Large intestine (tissue), 3 donors: ENCODE results near the gene ITGBL1. TPM values are rescaled to one million over a fixed set of nuclear protein-coding genes. Genes with fewer than 3 reads are reported as not detected.

Experiments used
- DNase-seq, 2 donors: peaks; one replicate each; pipeline versions ENCODE4 v3.0.0 to v3.0.0-alpha.2; 2013
- H3K27ac ChIP-seq: one replicate; pipeline ENCODE4 v1.5.1; 2013; ENCODE audit warnings: low read length
- H3K27me3 ChIP-seq: 2 replicates; pipeline ENCODE4 v1.6.1; 2013; ENCODE audit warnings: low read length; ENCODE audit not compliant: control insufficient read depth, insufficient read depth
- H3K36me3 ChIP-seq: 2 replicates; pipeline ENCODE4 v1.6.1; 2013; ENCODE audit warnings: low read length; ENCODE audit not compliant: control insufficient read depth, insufficient read depth
- H3K4me1 ChIP-seq: one replicate; pipeline ENCODE4 v1.6.1; 2013; ENCODE audit warnings: low read length; ENCODE audit not compliant: control insufficient read depth, insufficient read depth
- H3K4me3 ChIP-seq: one replicate; pipeline ENCODE4 v1.5.1; 2013; ENCODE audit warnings: low read length
- H3K9me3 ChIP-seq: one replicate; pipeline ENCODE4 v1.6.1; 2013; ENCODE audit warnings: mild to moderate bottlenecking, low read depth, low read length, moderate library complexity; ENCODE audit not compliant: control insufficient read depth
- WGBS: methylation state at CpG from one replicate; pipeline ENCODE4 v1.1.5; 2013; ENCODE audit warnings: low lambda C conversion rate; ENCODE audit not compliant: insufficient coverage; 5-methylcytosine and 5-hydroxymethylcytosine counted together
- polyA plus RNA-seq: library from polyadenylated mRNA; unstranded; fragments of 120-200 nt; gene quantifications from one replicate; pipeline ENCODE4 v1.2.1, GENCODE V29; 2013

Gene ITGBL1
- polyA plus RNA-seq, 1 donor, result 0.13 TPM

- Histone ChIP-seq H3K9me3 (no peaks in the 10 kb centered on the region), H3K4me1 (no peaks in the 10 kb centered on the region), H3K4me3 (no peak overlapping the region), H3K27me3 (no peaks in the 10 kb centered on the region), H3K27ac (no peak overlapping the region), H3K36me3 (no peaks in the 10 kb centered on the region)
- DNase-seq, result no peak
- 50% methylated on average over 3 of the region's 9 CpGs for WGBS
These were observed 287.1 kb downstream of the ITGBL1 start for GRCh38 chr13:101739382-101740178.

DNA sequence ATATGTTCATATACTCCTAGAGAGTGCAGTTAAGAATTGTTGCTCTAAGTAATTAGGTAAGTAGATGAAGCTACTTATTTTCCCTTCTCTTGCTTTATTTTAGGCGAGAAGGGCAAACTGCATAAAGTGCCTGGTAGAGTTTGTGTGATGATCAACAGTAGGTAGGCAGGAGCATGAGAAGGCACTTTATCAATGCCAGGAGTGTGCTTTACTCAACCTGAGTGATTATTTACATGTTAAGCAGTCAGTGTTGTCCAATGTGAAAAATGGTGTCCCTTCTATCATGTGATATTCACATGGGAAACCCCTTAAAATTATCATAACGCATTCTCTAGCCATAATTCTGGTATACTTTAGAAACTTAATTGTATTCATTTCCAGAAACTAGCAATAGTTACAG is 294.0 kb downstream of the ITGBL1 start:
- no peak overlapping the region for H3K4me3 ChIP-seq
- H3K27me3 ChIP-seq, result no peaks in the 10 kb centered on the region
- no peak overlapping the region for H3K27ac ChIP-seq
- no peaks in the 10 kb centered on the region for H3K9me3 ChIP-seq
- H3K4me1 ChIP-seq, result no peaks in the 10 kb centered on the region
- no peak for DNase-seq
- H3K36me3 ChIP-seq, result no peaks in the 10 kb centered on the region
- WGBS, result no CpG with 5 or more reads among the region's 2 CpGs

GRCh38 chr13:101747039-101747438 is 294.6 kb downstream of the ITGBL1 start:
- no peak for DNase-seq
- Histone ChIP-seq H3K4me3 (no peak overlapping the region), H3K36me3 (no peaks in the 10 kb centered on the region), H3K4me1 (no peaks in the 10 kb centered on the region), H3K27ac (no peak overlapping the region), H3K27me3 (no peaks in the 10 kb centered on the region), H3K9me3 (no peaks in the 10 kb centered on the region)
- WGBS, result no CpG with 5 or more reads among the region's 1 CpG

DNA sequence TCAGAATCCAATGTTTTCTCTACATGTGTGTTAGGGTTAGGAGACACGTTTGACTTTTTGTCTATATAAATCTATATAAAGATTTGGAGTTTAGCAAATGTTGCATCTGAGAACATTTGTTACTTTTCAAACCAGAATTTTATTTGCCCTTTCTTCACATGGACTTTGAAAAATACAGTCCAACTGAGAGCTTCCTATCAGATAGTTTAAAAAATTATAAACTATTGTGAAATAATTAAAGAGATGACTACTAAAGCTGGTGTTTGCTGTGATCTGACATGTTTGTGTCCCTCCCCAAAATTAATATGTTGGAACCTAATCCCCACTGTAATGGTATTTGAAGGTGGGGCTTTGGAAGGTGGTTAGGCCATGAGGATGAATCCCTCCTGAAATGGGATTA is 297.1 kb downstream of the ITGBL1 start:
- no peaks in the 10 kb centered on the region for H3K4me1 ChIP-seq

DNA sequence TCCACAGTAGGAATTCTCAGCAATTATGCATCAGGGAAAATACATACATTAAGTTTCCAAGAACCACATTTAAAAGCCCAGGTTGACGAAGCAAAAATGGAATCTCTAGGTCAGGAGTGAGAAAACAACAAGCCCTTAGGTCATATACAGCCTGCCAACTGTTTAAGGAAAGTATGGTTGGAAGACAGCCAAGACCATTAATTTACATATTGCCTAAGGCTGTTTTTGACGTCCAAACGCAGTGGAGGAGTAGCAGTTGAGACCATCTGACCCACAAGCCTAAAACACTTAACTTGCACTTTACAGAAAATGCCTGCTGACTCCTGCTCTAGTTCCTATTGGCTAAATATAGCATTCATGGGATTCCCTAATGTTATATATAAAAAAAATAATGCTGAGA is 299.0 kb downstream of the ITGBL1 start:
- Histone ChIP-seq H3K36me3 (no peaks in the 10 kb centered on the region), H3K9me3 (no peaks in the 10 kb centered on the region), H3K4me3 (no peak overlapping the region), H3K27ac (no peak overlapping the region), H3K27me3 (no peaks in the 10 kb centered on the region), H3K4me1 (no peaks in the 10 kb centered on the region)
- no peak for DNase-seq
- WGBS, result no CpG with 5 or more reads among the region's 3 CpGs

More for the DNA sequence above, 297.1 kb downstream of the ITGBL1 start:
- DNase-seq, result no peak
- Histone ChIP-seq H3K9me3 (no peaks in the 10 kb centered on the region), H3K27me3 (no peaks in the 10 kb centered on the region), H3K36me3 (no peaks in the 10 kb centered on the region), H3K27ac (no peak overlapping the region), H3K4me3 (no peak overlapping the region)
- WGBS, result no CpG with 5 or more reads among the region's 1 CpG

GRCh38 chr13:101752432-101752831 is 300.0 kb downstream of the ITGBL1 start:
- Histone ChIP-seq H3K4me3 (no peak overlapping the region), H3K9me3 (no peaks in the 10 kb centered on the region), H3K4me1 (no peaks in the 10 kb centered on the region), H3K36me3 (no peaks in the 10 kb centered on the region), H3K27me3 (no peaks in the 10 kb centered on the region), H3K27ac (no peak overlapping the region)
- WGBS, result no CpG with 5 or more reads among the region's 3 CpGs
- DNase-seq, result no peak

GRCh38 chr13:101755228-101755887 is 302.9 kb downstream of the ITGBL1 start:
- no peak for DNase-seq
- Histone ChIP-seq H3K9me3 (no peaks in the 10 kb centered on the region), H3K36me3 (no peaks in the 10 kb centered on the region), H3K27ac (no peak overlapping the region), H3K4me3 (no peak overlapping the region), H3K4me1 (no peaks in the 10 kb centered on the region), H3K27me3 (no peaks in the 10 kb centered on the region)
- 73% methylated on average over 5 of the region's 6 CpGs for WGBS

GRCh38 chr13:101757446-101758039 is 305.1 kb downstream of the ITGBL1 start:
- no peaks in the 10 kb centered on the region for H3K27me3 ChIP-seq
- no peaks in the 10 kb centered on the region for H3K4me1 ChIP-seq
- WGBS, result 0% methylated on average over 1 of the region's 1 CpG
- no peak overlapping the region for H3K4me3 ChIP-seq
- no peaks in the 10 kb centered on the region for H3K36me3 ChIP-seq
- no peak for DNase-seq
- no peak overlapping the region for H3K27ac ChIP-seq
- H3K9me3 ChIP-seq, result no peaks in the 10 kb centered on the region

GRCh38 chr13:101763191-101763590 is 310.7 kb downstream of the ITGBL1 start:
- H3K27ac ChIP-seq, result no peak overlapping the region
- no peaks in the 10 kb centered on the region for H3K4me1 ChIP-seq
- H3K27me3 ChIP-seq, result no peaks in the 10 kb centered on the region
- no CpG with 5 or more reads among the region's 1 CpG for WGBS
- no peaks in the 10 kb centered on the region for H3K9me3 ChIP-seq
- H3K36me3 ChIP-seq, result no peaks in the 10 kb centered on the region
- H3K4me3 ChIP-seq, result no peak overlapping the region
- DNase-seq, result no peak
